Neural cell (in vitro differentiated cells): ENCODE results near the gene NBDY. TPM values are rescaled to one million over a fixed set of nuclear protein-coding genes. Genes with fewer than 3 reads are reported as not detected.

Experiments
- H2AFZ ChIP-seq: fragments of 200-600, 300-800 bp; sonication (generic), shearing (Covaris generic); 2 replicates; pipeline ENCODE4 v1.6.0; 2014; ENCODE audit warnings: low read depth, mild to moderate bottlenecking, antibody characterized with exemption, low read length, moderate library complexity
- H3F3A ChIP-seq: fragments of 200-600 bp; shearing (Covaris generic); 2 replicates; pipeline ENCODE4 v1.6.1; 2016; ENCODE audit warnings: mild to moderate bottlenecking, moderate library complexity, mixed read lengths, antibody characterized with exemption, low read length; ENCODE audit not compliant: insufficient read depth, poor library complexity, severe bottlenecking
- H3K27ac ChIP-seq: fragments of 200-600, 300-800 bp; sonication (generic), shearing (Covaris generic); 2 replicates; pipeline ENCODE4 v1.5.1; 2014; ENCODE audit warnings: mild to moderate bottlenecking, low read length, moderate library complexity
- H3K27me3 ChIP-seq: fragments of 300-800, 200-600 bp; sonication (generic), shearing (Covaris generic); 2 replicates; pipeline ENCODE4 v1.6.0; 2014; ENCODE audit warnings: mild to moderate bottlenecking, low read depth, low read length, moderate library complexity; ENCODE audit not compliant: insufficient read depth
- H3K36me3 ChIP-seq: fragments of 300-800, 200-600 bp; sonication (generic), shearing (Covaris generic); 2 replicates; pipeline ENCODE4 v1.5.1; 2014; ENCODE audit warnings: mild to moderate bottlenecking, antibody characterized with exemption, low read length, moderate library complexity; ENCODE audit not compliant: insufficient read depth
- H3K4me2 ChIP-seq: fragments of 300-800, 200-600 bp; sonication (generic), shearing (Covaris generic); 2 replicates; pipeline ENCODE4 v1.6.0; 2014; ENCODE audit warnings: mild to moderate bottlenecking, low read length
- H3K4me3 ChIP-seq: fragments of 300-800, 200-600 bp; sonication (generic), shearing (Covaris generic); 2 replicates; pipeline ENCODE4 v1.5.1; 2014; ENCODE audit warnings: mild to moderate bottlenecking, low read length, moderate library complexity
- H3K79me2 ChIP-seq: fragments of 200-600 bp; shearing (Covaris generic); replicated peaks from 2 replicates; pipeline ENCODE4 v1.6.0; 2014; ENCODE audit warnings: mild to moderate bottlenecking, low read length, moderate library complexity; ENCODE audit not compliant: insufficient read depth
- H3K9ac ChIP-seq: fragments of 300-800, 200-600 bp; sonication (generic), shearing (Covaris generic); 2 replicates; pipeline ENCODE4 v1.6.1; 2016; ENCODE audit warnings: mild to moderate bottlenecking, low read length, mixed read lengths
- H3K9me2 ChIP-seq: fragments of 200-600 bp; shearing (Covaris generic); 2 replicates; pipeline ENCODE4 v1.6.1; 2016; ENCODE audit warnings: mild to moderate bottlenecking, low read length, mixed read lengths; ENCODE audit not compliant: insufficient read depth
- H3K9me3 ChIP-seq: fragments of 200-600, 300-800 bp; sonication (generic), shearing (Covaris generic); 2 replicates; pipeline ENCODE4 v1.6.1; 2016; ENCODE audit warnings: mild to moderate bottlenecking, mixed run types, low read length, moderate library complexity, mixed read lengths
- H4K20me1 ChIP-seq: fragments of 200-600 bp; shearing (Covaris generic); 2 replicates; pipeline ENCODE4 v1.6.1; 2016; ENCODE audit warnings: mild to moderate bottlenecking, mixed run types; ENCODE audit not compliant: insufficient read depth
- CTCF ChIP-seq: fragments of 450-650 bp; IDR thresholded peaks from 2 replicates; pipeline ENCODE4 v1.5.1; 2014; ENCODE audit warnings: antibody characterized with exemption, mild to moderate bottlenecking, moderate library complexity; ENCODE audit not compliant: poor library complexity, severe bottlenecking
- EP300 ChIP-seq: fragments of 450-650 bp; conservative IDR thresholded peaks from 2 replicates; pipeline ENCODE4 v1.6.1; 2014; ENCODE audit warnings: antibody characterized with exemption, mild to moderate bottlenecking, moderate library complexity; ENCODE audit not compliant: poor library complexity, severe bottlenecking
- EZH2 ChIP-seq: fragments of 200-600, 300-800 bp; shearing (Covaris generic), sonication (generic); IDR thresholded peaks from 2 replicates; pipeline ENCODE4 v1.6.1; 2014; ENCODE audit warnings: antibody characterized with exemption, low read length, borderline replicate concordance, mild to moderate bottlenecking; ENCODE audit not compliant: insufficient read depth, poor library complexity, severe bottlenecking
- MXI1 ChIP-seq: fragments of 450-650 bp; conservative IDR thresholded peaks from 2 replicates; pipeline ENCODE4 v1.6.1; 2014; ENCODE audit warnings: antibody characterized with exemption, mild to moderate bottlenecking; ENCODE audit not compliant: poor library complexity, severe bottlenecking
- POLR2AphosphoS5 ChIP-seq: IDR thresholded peaks from 2 replicates; pipeline ENCODE4 v1.6.1; 2012
- RAD21 ChIP-seq: fragments of 450-650 bp; conservative IDR thresholded peaks from 2 replicates; pipeline ENCODE4 v1.6.1; 2014; ENCODE audit warnings: antibody characterized with exemption, mild to moderate bottlenecking, moderate library complexity
- REST ChIP-seq: IDR thresholded peaks from 2 replicates; pipeline ENCODE4 v1.6.1; 2012; ENCODE audit warnings: borderline replicate concordance
- SMC3 ChIP-seq: fragments of 450-650 bp; conservative IDR thresholded peaks from 2 replicates; pipeline ENCODE4 v1.6.1; 2014; ENCODE audit warnings: antibody characterized with exemption, mild to moderate bottlenecking, moderate library complexity; ENCODE audit not compliant: poor library complexity
- TAF1 ChIP-seq: IDR thresholded peaks from 2 replicates; pipeline ENCODE4 v1.6.1; 2012; ENCODE audit warnings: low read depth
- polyA plus RNA-seq: library from polyadenylated mRNA; depleted of rRNA; stranded (reverse); fragments of >200 nt; gene quantifications from 2 replicates; pipeline ENCODE4 v1.2.3, GENCODE V29; 2014

Gene NBDY
- polyA plus RNA-seq, 1 donor from 2014 or later = 29.7 TPM

GRCh38 chrX:56765811-56766553 lies 36.9 kb downstream of the NBDY start:
- Histone ChIP-seq H3K4me2 (no peak overlapping the region), H2AFZ (no peak overlapping the region), H3K9me2 (no peaks in the 10 kb centered on the region), H3K27me3 (no peaks in the 10 kb centered on the region), H3K4me3 (no peak overlapping the region), H3K9me3 (no peaks in the 10 kb centered on the region), H3K27ac (no peak overlapping the region), H3K79me2 (no peaks in the 10 kb centered on the region), H3K9ac (no peak overlapping the region), H3F3A (no peaks in the 10 kb centered on the region), H3K36me3 (no peaks in the 10 kb centered on the region), H4K20me1 (no peaks in the 10 kb centered on the region)
- no peak for TF ChIP-seq SMC3
- TF ChIP-seq EZH2 = no peak
- no peak for TF ChIP-seq CTCF
- no peak for TF ChIP-seq POLR2AphosphoS5
- no peak for TF ChIP-seq MXI1
- no peak for TF ChIP-seq RAD21
- no peak for TF ChIP-seq EP300
- no peak for TF ChIP-seq TAF1
- no peak for TF ChIP-seq REST

- TF ChIP-seq CTCF (no peak), RAD21 (no peak), SMC3 (no peak), TAF1 (no peak), MXI1 (no peak), EP300 (no peak), POLR2AphosphoS5 (no peak), REST (no peak), EZH2 (no peak)
- Histone ChIP-seq H4K20me1 (no peaks in the 10 kb centered on the region), H3K4me3 (no peak overlapping the region), H2AFZ (no peak overlapping the region), H3K9me3 (no peaks in the 10 kb centered on the region), H3K36me3 (no peaks in the 10 kb centered on the region), H3K9me2 (no peaks in the 10 kb centered on the region), H3K27ac (no peak overlapping the region), H3K79me2 (no peaks in the 10 kb centered on the region), H3K9ac (no peak overlapping the region), H3K4me2 (no peak overlapping the region), H3K27me3 (no peaks in the 10 kb centered on the region), H3F3A (no peaks in the 10 kb centered on the region)
Measured at GRCh38 chrX:56766554-56767347, 37.7 kb downstream of the NBDY start.
